NCI-H2107 treated with DMSO at 0.1 percent for 48 hours (cell line): Measurements from ENCODE around the gene ANP32D.
"Not testable (repeated sequence)": the region's sequence is repeated elsewhere in the genome, so short reads cannot be mapped to it uniquely, and the experiment has no call there.

Experiments
- DNase-seq: peaks from one replicate; lab custom pipeline; 2025; ENCODE audit not compliant: unreplicated experiment; lab: John Stamatoyannopoulos, UW

Gene ANP32D

DNA sequence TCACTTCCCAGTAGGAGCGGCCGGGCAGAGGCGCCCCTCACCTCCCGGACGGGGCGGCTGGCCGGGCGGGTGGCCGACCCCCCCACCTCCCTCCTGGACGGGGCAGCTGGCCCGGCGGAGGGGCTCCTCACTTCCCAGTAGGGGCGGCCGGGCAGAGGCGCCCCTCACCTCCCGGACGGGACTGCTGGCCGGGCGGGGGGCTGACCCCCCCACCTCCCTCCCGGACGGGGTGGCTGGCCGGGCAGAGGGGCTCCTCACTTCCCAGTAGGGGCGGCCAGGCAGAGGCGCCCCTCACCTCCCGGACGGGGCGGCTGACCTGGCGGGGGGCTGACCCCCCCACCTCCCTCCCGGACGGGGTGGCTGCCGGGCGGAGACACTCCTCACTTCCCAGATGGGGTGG lies 27.9 kb downstream of the ANP32D start:
- not testable (repeated sequence) for DNase-seq

DNA sequence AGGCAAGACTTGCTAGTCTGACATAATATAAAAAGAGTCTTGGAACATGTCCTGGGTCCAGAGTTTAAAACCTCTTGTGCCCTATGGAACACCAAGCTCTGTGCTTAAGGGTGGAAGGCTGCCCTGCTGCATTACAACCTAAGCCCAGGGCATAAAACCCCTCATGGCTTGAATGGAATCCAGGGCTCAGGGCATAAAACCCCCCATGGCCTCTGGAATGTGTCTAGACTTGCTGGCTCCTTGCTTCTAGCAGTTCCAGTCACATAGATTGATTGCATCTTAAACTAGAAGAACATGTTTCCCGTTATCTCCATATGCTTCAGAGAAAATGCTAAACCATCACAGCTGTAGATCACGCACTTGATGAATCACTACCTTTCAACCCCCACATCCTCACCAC lies 34.5 kb downstream of the ANP32D start:
- DNase-seq = not testable (repeated sequence)

GRCh38 chr12:48508987-48509386 lies 36.6 kb downstream of the ANP32D start:
- no peak for DNase-seq

DNA sequence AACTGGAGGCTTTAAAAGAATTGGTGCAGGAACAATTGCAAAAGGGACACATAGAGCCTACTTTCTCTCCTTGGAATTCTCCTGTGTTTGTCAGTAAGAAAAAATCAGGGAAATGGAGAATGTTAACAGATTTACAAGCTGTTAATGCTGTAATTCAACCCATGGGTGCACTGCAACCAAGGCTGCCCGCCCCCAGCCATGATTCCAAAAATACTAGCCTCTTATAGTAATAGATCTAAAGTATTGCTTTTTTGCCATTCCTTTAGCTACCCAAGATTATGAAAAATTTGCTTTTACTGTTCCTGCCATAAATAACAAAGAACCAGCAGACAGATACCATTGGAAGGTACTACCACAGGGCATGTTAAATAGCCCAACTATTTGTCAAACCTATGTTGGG lies 37.8 kb downstream of the ANP32D start:
- DNase-seq = no peak

- DNase-seq = no peak
Measured at GRCh38 chr12:48512855-48513254, 40.5 kb downstream of the ANP32D start.

DNA sequence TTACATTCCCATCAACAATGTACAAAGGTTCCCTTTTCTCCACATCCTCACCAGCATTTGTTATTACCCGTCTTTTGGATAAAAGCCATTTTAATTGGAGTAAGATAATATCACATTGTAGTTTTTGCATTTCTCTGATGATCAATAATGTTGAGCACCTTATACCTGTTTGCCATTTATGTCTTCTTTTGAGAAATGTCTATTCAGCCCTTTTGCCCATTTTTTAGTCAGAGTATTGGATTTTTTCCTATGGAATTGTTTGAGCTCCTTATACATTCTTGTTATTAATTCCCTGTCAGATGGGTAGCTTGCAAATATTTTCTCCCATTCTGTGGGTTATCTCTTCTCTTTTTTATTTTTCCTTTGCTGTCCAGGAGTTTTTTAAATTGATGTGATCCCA lies 42.4 kb downstream of the ANP32D start:
- DNase-seq = no peak

GRCh38 chr12:48520381-48520780 lies 48.0 kb downstream of the ANP32D start:
- DNase-seq = not testable (repeated sequence)
